GM12878 (cell line): ENCODE measurements around the gene DLG2.

ENCODE experiments used
- CBX3 ChIP-seq: fragments of 200-600 bp; sonication (generic); IDR thresholded peaks from 2 replicates; pipeline ENCODE4 v1.6.1; 2016; ENCODE audit warnings: low read depth, borderline replicate concordance
- CHD2 ChIP-seq: IDR thresholded peaks from 2 replicates; pipeline ENCODE4 v1.6.1; 2011; ENCODE audit warnings: low read depth, low read length, improper control_type of control experiment, borderline replicate concordance
- FOXM1 ChIP-seq: IDR thresholded peaks from 2 replicates; pipeline ENCODE4 v1.6.1; 2012; ENCODE audit warnings: low read depth, mild to moderate bottlenecking, inconsistent platforms, low read length, moderate library complexity
- GABPA ChIP-seq: IDR thresholded peaks from 2 replicates; pipeline ENCODE4 v1.6.1; 2014; ENCODE audit warnings: antibody characterized with exemption, low read depth, mild to moderate bottlenecking, inconsistent platforms
- MYC ChIP-seq: IDR thresholded peaks from 2 replicates; pipeline ENCODE4 v1.6.1; 2011; ENCODE audit warnings: mild to moderate bottlenecking, low read length, moderate library complexity, inconsistent platforms; ENCODE audit not compliant: insufficient read depth, insufficient replicate concordance, insufficient read length, severe bottlenecking
- POLR2A ChIP-seq: IDR thresholded peaks from 2 replicates; pipeline ENCODE4 v1.6.1; 2011; ENCODE audit warnings: low read depth, mild to moderate bottlenecking, low read length
- SIN3A ChIP-seq: IDR thresholded peaks from 2 replicates; pipeline ENCODE4 v1.6.1; 2012; ENCODE audit warnings: low read depth, low read length, improper control_type of control experiment
- SP1 ChIP-seq: IDR thresholded peaks from one replicate; pipeline ENCODE4 v1.6.1; 2011; ENCODE audit warnings: low read depth, low read length
- USF1 ChIP-seq: IDR thresholded peaks from 2 replicates; pipeline ENCODE4 v1.6.1; 2011; ENCODE audit warnings: borderline replicate concordance, low read depth, mild to moderate bottlenecking, moderate library complexity, mixed read lengths, low read length; ENCODE audit not compliant: insufficient read depth; ENCODE audit errors: extremely low read length
- YY1 ChIP-seq: IDR thresholded peaks from 2 replicates; pipeline ENCODE4 v1.6.1; 2011; ENCODE audit warnings: low read depth, mild to moderate bottlenecking, low read length
- ZNF622 ChIP-seq: fragments of 450-650 bp; IDR thresholded peaks from 2 replicates; pipeline ENCODE4 v1.6.1; 2017; ENCODE audit warnings: mild to moderate bottlenecking, inconsistent platforms
- TF ChIP-seq, protein P1 (sequence below), 3 experiments: IDR thresholded peaks in 2 of 3; conservative IDR thresholded peaks in 1 of 3; 2 replicates each; pipeline ENCODE4 v1.5.1; 2011; ENCODE audit warnings: low read depth in 3 of 3, low read length in 3 of 3, mild to moderate bottlenecking in 3 of 3, control low read depth in 2 of 3, moderate library complexity in 2 of 3, inconsistent platforms in 1 of 3, mixed read lengths in 1 of 3; ENCODE audit not compliant: control insufficient read depth in 2 of 3, insufficient read depth in 1 of 3; ENCODE audit errors: extremely low read depth in 1 of 3

DNA sequence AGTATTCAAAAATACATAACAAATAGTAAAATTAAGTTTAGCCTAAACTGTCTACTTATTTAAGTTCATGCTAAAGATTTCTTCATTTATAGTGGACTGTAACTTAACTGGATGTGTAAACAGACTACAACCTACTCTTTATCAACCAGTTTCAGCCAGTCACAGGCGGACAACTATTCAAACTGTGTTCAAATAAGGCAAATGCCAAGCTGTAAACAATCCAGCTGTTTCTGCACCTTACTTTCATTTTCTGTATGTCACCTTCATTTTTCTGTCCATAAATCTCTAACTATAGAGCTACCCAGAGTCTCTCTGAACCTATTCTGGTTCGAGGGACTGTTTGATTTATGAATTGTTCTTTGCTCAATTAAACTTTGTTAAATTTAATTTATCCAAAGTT lies 992.8 kb downstream of the DLG2 start:
- no peak for TF ChIP-seq YY1
- no peak for TF ChIP-seq FOXM1
- no peak for TF ChIP-seq SP1
- TF ChIP-seq SIN3A: no peak
- no peak for TF ChIP-seq MYC
- TF ChIP-seq ZNF622: no peak
- no peak for TF ChIP-seq POLR2A
- TF ChIP-seq GABPA: no peak
- TF ChIP-seq CBX3: no peak
- no peak for TF ChIP-seq CHD2
- no peak for TF ChIP-seq USF1
- TF ChIP-seq, protein P1, sequence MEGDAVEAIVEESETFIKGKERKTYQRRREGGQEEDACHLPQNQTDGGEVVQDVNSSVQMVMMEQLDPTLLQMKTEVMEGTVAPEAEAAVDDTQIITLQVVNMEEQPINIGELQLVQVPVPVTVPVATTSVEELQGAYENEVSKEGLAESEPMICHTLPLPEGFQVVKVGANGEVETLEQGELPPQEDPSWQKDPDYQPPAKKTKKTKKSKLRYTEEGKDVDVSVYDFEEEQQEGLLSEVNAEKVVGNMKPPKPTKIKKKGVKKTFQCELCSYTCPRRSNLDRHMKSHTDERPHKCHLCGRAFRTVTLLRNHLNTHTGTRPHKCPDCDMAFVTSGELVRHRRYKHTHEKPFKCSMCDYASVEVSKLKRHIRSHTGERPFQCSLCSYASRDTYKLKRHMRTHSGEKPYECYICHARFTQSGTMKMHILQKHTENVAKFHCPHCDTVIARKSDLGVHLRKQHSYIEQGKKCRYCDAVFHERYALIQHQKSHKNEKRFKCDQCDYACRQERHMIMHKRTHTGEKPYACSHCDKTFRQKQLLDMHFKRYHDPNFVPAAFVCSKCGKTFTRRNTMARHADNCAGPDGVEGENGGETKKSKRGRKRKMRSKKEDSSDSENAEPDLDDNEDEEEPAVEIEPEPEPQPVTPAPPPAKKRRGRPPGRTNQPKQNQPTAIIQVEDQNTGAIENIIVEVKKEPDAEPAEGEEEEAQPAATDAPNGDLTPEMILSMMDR (IDR thresholded peaks at IDR 0.05 in 2 of 3, conservative IDR thresholded peaks at IDR 0.05 in 1 of 3; ENCODE audit: control insufficient read depth in 2 of 3, extremely low read depth in 1 of 3, insufficient read depth in 1 of 3, low read depth in 3 of 3, low read length in 3 of 3): no peak
